Transverse colon (tissue), 3 donors: ENCODE data around the gene SRMS.

Source experiments
- POLR2A ChIP-seq: fragments of 450-650 bp; IDR thresholded peaks from one replicate; pipeline ENCODE4 v1.6.1; 2016; ENCODE audit warnings: antibody characterized with exemption, mild to moderate bottlenecking, moderate library complexity
- TF ChIP-seq, protein P1 (sequence below), 5 experiments: fragments of 200-600 bp in 3 of 5; fragments of 450-650 bp in 2 of 5; sonication (generic) in 3 of 5; IDR thresholded peaks; 1 replicate in 2 of 5; 2 replicates in 3 of 5; pipeline ENCODE4 v1.5.1; 2016 to 2017; ENCODE audit warnings: antibody characterized with exemption in 5 of 5, inconsistent platforms in 3 of 5, mild to moderate bottlenecking in 2 of 5, moderate library complexity in 1 of 5

- TF ChIP-seq, protein P1, sequence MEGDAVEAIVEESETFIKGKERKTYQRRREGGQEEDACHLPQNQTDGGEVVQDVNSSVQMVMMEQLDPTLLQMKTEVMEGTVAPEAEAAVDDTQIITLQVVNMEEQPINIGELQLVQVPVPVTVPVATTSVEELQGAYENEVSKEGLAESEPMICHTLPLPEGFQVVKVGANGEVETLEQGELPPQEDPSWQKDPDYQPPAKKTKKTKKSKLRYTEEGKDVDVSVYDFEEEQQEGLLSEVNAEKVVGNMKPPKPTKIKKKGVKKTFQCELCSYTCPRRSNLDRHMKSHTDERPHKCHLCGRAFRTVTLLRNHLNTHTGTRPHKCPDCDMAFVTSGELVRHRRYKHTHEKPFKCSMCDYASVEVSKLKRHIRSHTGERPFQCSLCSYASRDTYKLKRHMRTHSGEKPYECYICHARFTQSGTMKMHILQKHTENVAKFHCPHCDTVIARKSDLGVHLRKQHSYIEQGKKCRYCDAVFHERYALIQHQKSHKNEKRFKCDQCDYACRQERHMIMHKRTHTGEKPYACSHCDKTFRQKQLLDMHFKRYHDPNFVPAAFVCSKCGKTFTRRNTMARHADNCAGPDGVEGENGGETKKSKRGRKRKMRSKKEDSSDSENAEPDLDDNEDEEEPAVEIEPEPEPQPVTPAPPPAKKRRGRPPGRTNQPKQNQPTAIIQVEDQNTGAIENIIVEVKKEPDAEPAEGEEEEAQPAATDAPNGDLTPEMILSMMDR (IDR thresholded peaks at IDR 0.05), result no peak
- no peak for TF ChIP-seq POLR2A
Observed at GRCh38 chr20:63585616-63586565, 38.3 kb upstream of the SRMS start.
